ENCODE measurements around the gene EXOC5.

DNA sequence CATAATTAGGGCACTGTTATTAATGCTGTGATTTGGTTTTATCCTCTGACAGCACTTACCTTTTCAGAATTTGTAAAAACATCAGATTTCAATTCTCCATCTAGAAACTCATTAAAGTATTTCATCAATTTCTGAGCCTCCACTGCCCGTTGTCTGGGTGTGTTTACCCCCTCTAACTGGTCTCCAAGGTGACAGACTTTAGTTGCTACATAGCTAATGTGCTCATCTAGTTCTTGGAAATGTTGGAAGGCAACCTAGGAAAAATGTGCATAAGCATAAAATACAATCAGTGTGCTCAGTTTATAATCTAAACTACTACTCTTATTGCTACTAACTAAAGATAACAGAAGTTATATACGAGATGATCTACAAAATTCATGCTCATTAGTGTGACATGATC lies 24.6 kb downstream of the EXOC5 start:
- TF ChIP-seq, protein P1, sequence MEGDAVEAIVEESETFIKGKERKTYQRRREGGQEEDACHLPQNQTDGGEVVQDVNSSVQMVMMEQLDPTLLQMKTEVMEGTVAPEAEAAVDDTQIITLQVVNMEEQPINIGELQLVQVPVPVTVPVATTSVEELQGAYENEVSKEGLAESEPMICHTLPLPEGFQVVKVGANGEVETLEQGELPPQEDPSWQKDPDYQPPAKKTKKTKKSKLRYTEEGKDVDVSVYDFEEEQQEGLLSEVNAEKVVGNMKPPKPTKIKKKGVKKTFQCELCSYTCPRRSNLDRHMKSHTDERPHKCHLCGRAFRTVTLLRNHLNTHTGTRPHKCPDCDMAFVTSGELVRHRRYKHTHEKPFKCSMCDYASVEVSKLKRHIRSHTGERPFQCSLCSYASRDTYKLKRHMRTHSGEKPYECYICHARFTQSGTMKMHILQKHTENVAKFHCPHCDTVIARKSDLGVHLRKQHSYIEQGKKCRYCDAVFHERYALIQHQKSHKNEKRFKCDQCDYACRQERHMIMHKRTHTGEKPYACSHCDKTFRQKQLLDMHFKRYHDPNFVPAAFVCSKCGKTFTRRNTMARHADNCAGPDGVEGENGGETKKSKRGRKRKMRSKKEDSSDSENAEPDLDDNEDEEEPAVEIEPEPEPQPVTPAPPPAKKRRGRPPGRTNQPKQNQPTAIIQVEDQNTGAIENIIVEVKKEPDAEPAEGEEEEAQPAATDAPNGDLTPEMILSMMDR (IDR thresholded peaks at IDR 0.05) = no peak
- TF ChIP-seq POLR2A (IDR thresholded peaks at IDR 0.05) = no peak
